GM21786 (cell line): ENCODE data around the gene NALCN.
"Not testable (repeated sequence)": the region's sequence is repeated elsewhere in the genome, so short reads cannot be mapped to it uniquely, and the experiment has no call there.

Source experiments
- ATAC-seq: cut with Tn5 transposase; IDR thresholded peaks from one replicate; pipeline ENCODE4 v1.9.1; 2021; ENCODE audit not compliant: unreplicated experiment

Gene NALCN

GRCh38 chr13:101341464-101341863 lies 74.8 kb downstream of the NALCN start:
- ATAC-seq, result no peak

- no peak for ATAC-seq
Observed at GRCh38 chr13:101339202-101339601, 77.1 kb downstream of the NALCN start.

GRCh38 chr13:101332583-101332982 lies 83.7 kb downstream of the NALCN start:
- no peak for ATAC-seq

GRCh38 chr13:101331731-101332130 lies 84.6 kb downstream of the NALCN start:
- ATAC-seq, result no peak

GRCh38 chr13:101327871-101328270 lies 88.4 kb downstream of the NALCN start:
- ATAC-seq, result no peak

GRCh38 chr13:101326710-101327109 lies 89.6 kb downstream of the NALCN start:
- no peak for ATAC-seq

- no peak for ATAC-seq
Observed at GRCh38 chr13:101325423-101325822, 90.9 kb downstream of the NALCN start.

GRCh38 chr13:101323601-101324000 lies 92.7 kb downstream of the NALCN start:
- no peak for ATAC-seq

- no peak for ATAC-seq
Observed at GRCh38 chr13:101317986-101318523, 98.3 kb downstream of the NALCN start.

- ATAC-seq, result not testable (repeated sequence)
Observed at GRCh38 chr13:101313479-101313878, 102.8 kb downstream of the NALCN start.

GRCh38 chr13:101309014-101309619 lies 107.2 kb downstream of the NALCN start:
- ATAC-seq, result no peak

GRCh38 chr13:101308247-101309013 lies 107.9 kb downstream of the NALCN start:
- no peak for ATAC-seq

- ATAC-seq, result no peak
Observed at GRCh38 chr13:101307181-101307701, 109.1 kb downstream of the NALCN start.

- no peak for ATAC-seq
Observed at GRCh38 chr13:101306773-101307172, 109.5 kb downstream of the NALCN start.

GRCh38 chr13:101305981-101306411 lies 110.3 kb downstream of the NALCN start:
- ATAC-seq, result no peak

GRCh38 chr13:101303521-101303920 lies 112.8 kb downstream of the NALCN start:
- ATAC-seq, result no peak

GRCh38 chr13:101301053-101301452 lies 115.3 kb downstream of the NALCN start:
- ATAC-seq, result no peak

- ATAC-seq, result no peak
Observed at GRCh38 chr13:101300531-101300930, 115.8 kb downstream of the NALCN start.

- ATAC-seq, result no peak
Observed at GRCh38 chr13:101298517-101298916, 117.8 kb downstream of the NALCN start.

GRCh38 chr13:101297794-101298193 lies 118.5 kb downstream of the NALCN start:
- no peak for ATAC-seq

- ATAC-seq, result no peak
Observed at GRCh38 chr13:101292711-101293110, 123.6 kb downstream of the NALCN start.
